NCI-H2081 (cell line): Measurements from ENCODE around the gene CDC27.
A peak's percentile ranks its signal among the peaks of the same experiment; 100 is the strongest.
"Not testable (repeated sequence)": the region's sequence is repeated elsewhere in the genome, so short reads cannot be mapped to it uniquely, and the experiment has no call there.

Source experiments
- DNase-seq, 2 experiments: peaks; one replicate each; lab custom pipeline; 2025; lab: John Stamatoyannopoulos, UW

CDC27 gene

DNA sequence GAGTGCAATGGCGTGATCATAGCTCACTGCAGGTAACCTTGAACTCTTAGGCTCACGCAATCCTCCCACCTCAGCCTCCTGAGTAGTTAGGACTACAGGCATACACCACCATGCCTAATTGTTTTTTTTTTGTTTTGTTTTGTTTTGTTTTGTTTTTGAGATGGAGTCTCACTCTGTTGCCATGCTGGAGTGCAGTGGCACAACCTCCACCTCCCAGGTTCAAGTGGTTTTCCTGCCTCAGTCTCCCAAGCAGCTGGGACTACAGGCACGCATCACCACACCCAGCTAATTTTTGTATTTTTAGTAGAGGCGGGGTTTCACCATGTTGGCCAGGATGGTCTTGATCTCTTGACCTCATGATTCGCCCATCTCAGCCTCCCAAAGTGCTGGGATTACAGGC is 54.7 kb downstream of the CDC27 start:
- not testable (repeated sequence) for DNase-seq

GRCh38 chr17:47131761-47132160 is 57.3 kb downstream of the CDC27 start:
- no peak for DNase-seq

- not testable (repeated sequence) for DNase-seq
Observed at GRCh38 chr17:47126835-47127234, 62.3 kb downstream of the CDC27 start.

GRCh38 chr17:47123262-47123661 is 65.8 kb downstream of the CDC27 start:
- DNase-seq: not testable (repeated sequence)

GRCh38 chr17:47120521-47121095 is 68.5 kb downstream of the CDC27 start:
- DNase-seq: no peak

GRCh38 chr17:47119746-47120520 is 69.2 kb downstream of the CDC27 start:
- no peak for DNase-seq

DNA sequence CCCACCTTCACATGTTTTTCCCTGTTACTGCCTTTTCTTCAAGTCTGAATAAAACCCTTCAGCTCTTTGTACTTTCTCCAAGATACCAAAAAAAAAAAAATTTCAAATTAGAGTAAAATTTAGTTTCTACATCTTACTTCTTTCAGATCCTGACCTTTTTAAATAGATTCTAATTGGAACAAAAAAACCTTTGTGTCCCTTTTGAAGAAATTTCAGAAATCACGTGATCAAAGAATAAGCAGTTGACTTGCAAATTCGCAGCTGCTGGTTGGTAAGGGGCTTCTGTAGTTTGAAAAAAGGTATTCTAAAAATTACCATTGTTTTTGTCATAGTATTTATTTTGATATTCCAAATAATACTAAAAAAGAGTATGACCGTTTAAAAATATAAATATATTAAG is 71.7 kb downstream of the CDC27 start:
- no peak for DNase-seq

DNA sequence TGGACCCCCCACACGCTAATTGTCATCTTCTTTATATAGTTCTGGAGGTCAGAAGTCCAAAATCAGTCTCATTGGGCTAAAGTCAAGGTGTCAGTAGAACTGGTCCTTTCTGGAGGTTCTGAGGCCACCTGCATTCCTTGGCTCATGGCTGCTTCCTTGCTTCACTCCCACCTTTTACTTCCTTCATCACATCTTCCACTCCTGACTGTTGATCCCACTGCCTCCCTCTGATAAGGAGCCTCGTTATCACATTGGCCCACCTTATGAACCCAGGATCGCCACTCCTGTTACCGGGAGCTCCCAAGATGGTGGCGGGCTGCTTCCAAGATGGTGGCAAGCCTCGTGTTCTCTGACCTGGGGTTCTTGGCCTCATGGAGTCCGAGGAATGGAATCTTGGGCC is 83.0 kb downstream of the CDC27 start:
- DNase-seq: no peak

GRCh38 chr17:47105246-47105645 is 83.8 kb downstream of the CDC27 start:
- not testable (repeated sequence) for DNase-seq

DNA sequence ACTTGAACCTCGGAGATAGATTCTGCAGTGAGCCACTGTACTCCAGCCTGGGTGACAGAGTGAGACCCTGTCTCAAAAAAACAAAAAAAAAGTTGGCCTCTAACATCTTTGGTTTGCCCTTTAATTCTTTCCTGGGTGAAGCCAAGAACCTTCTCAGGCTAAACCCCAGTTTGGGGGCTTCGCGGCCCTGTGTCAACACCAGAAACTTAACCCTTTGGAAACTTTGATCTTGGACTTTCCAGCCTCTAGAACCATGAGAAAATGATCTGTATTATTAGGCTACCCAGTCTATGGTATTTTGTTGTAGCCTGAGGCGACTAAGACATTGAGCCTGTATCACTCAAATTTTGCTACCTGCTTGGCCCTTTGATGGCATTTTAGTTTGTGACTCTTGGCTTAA is 86.2 kb downstream of the CDC27 start:
- DNase-seq: no peak

DNA sequence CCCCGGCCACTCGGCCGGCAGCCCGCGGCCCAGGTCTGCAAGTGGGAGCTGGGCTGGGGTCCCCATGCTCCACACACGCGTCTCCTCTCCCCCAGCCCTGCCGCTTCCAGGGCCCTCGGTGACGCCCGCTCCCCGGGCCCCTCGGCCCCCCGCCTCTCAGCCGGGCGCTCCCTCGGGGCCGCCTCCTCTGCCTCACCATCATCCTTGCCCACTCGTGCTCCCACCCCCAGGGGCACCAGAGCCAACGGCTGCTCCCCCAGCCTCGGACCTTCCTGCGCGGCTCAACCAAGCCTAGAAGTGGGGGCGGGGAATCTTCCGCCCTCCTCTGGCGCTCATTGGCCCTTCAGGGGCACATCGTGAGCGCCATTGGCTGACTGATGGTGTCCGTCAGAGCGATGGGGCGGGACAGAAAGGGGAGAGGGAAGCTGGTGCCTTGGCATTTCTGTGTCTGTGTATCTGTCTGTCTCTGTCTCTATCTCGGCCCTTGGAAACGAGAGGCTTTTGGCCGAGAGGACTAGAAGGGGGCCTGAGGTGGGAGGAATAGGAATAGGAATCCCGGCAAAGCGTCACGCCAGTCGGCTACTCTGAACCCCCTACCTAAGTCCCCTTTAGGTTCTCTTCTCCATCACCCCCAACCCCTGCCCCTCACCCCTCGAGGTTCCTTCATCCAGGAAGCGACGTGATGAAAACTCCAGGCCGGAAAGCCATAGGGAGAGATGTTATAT is 88.9 kb downstream of the CDC27 start:
- peak; percentile 88 to 96 for DNase-seq

GRCh38 chr17:47099451-47099986 is 89.6 kb downstream of the CDC27 start:
- no peak for DNase-seq

GRCh38 chr17:47096343-47096742 is 92.8 kb downstream of the CDC27 start:
- no peak for DNase-seq

- DNase-seq: no peak
Observed at GRCh38 chr17:47095268-47095667, 93.8 kb downstream of the CDC27 start.

- no peak for DNase-seq
Observed at GRCh38 chr17:47087093-47087492, 102.0 kb downstream of the CDC27 start.

DNA sequence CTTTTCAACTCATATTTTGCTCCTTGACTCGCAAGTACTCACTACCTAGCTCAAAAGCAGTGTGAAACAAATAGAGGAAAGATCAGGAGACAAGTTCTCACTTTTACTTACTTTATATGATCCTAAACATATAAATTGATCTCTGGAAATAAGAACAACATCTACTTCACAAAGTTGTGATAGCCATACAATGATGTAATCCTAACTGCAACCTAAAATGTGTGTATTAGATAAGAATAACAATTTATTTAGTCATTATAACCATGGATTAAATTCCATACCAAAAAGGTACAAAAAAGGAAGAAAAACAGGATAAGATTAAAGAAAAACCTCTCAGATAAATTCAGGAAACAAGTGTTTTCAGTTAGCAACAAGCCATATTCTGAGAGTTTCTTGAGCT is 103.4 kb downstream of the CDC27 start:
- no peak for DNase-seq

GRCh38 chr17:47078801-47079200 is 110.3 kb downstream of the CDC27 start:
- no peak for DNase-seq

DNA sequence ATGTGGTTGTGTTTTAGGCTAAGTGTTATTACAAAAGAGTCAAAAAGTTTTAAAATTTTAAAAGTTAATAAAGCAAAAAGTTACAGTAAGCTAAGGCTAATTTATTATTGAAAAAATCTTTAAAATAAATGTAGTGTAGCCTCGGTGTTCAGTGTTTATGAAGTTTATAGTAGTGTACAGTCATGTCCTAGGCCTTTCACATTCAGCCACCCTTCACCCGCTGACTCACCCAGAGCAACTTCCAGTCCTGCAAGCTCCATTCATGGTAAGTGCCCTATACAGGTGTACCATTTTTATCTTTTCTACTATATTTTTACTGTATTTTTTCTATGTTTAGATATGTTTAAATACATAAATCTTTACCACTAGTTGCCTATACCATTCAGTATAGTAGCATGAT is 111.5 kb downstream of the CDC27 start:
- DNase-seq: no peak

- no peak for DNase-seq
Observed at GRCh38 chr17:47076171-47076570, 112.9 kb downstream of the CDC27 start.

GRCh38 chr17:47074361-47074760 is 114.7 kb downstream of the CDC27 start:
- not testable (repeated sequence) for DNase-seq

- DNase-seq: not testable (repeated sequence)
Observed at GRCh38 chr17:47073629-47074028, 115.5 kb downstream of the CDC27 start.

DNA sequence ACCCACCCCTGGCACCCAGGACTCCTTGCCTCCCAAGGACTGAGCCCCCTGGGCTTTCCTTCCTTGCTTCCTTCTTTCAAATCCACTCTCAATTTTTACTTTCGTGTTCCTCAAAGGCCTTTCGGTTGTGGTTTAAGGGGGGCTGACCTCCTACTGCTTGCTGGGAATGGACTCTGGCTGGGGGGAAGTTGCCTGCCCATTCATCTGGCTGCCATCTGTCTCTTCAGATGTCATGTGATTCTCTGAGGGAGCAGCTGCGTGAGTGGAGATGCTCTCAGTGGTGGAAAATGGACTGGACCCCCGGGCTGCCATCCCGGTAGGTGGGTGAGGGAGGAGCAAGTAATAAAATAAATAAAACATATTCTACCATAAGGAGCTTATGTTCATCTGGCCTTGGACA is 116.2 kb downstream of the CDC27 start:
- DNase-seq: no peak

GRCh38 chr17:47071171-47071570 is 117.9 kb downstream of the CDC27 start:
- DNase-seq: not testable (repeated sequence)
